ENCODE results near the gene CDH22. TPM values are rescaled to one million over a fixed set of nuclear protein-coding genes. Genes with fewer than 3 reads are reported as not detected.
A peak's percentile ranks its signal among the peaks of the same experiment; 100 is the strongest.

The CDH22 gene
- total and polyA plus RNA-seq, 2 donors (not counting 1 experiment from before 2014, with no cell fraction given): not detected

DNA sequence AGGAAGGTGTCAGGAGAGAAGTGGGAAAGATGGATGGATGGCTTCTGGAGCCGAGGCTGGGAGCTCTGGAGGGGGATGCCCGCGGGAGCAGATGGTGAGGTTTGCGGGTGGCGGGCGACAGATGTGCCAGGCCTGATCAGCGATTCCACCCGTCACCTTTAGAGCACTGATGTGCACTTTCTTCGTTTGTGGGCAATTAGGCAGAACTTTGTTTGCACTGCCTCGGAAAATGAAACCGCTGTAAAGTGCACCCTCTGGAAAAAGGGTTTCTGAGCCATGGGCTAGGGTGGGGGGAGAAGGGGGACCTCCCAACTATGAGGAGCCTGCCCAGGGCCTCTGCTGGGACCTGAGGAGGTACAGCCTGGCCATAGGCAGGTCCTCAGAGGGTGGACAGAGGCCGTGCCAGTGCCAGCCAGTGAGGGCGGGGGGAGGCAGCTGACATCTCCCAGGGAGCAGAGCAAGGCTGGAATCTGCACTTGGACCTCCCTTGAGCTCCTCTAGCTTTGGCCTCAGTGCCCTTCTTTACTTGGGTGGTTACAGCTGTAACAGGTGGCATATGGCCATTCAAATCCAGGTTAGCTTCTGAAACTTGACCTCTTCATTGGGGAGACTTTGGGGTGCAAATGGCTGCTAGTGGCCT is 131.4 kb downstream of the CDH22 start:
- H3K9ac ChIP-seq (ENCODE audit: low read length): no peak overlapping the region
- peaks cover 4 to 16% of the 10 kb centered on the region in 2 donors for H3K4me1 ChIP-seq (ENCODE audit: control insufficient read depth in 2 of 2, insufficient read depth in 2 of 2, low read length in 2 of 2)
- H2AFZ ChIP-seq (ENCODE audit: insufficient read depth, low read depth, low read length, poor library complexity, severe bottlenecking): no peak overlapping the region
- no peak overlapping the region for H3K4me3 ChIP-seq (ENCODE audit: control extremely low read depth in 1 of 5, extremely low read depth in 1 of 5, insufficient read depth in 1 of 5, low read depth in 2 of 5, low read length in 4 of 5)
- H3K36me3 ChIP-seq (replicated peaks in 1 of 2; ENCODE audit: control extremely low read depth in 1 of 2, control insufficient read depth in 1 of 2, extremely low read depth in 1 of 2, insufficient read depth in 2 of 2, low read length in 1 of 2): no peaks in the 10 kb centered on the region
- ChIA-PET CTCF (interaction anchor here (1.0 to 10.1 kb wide), 5 partner anchors 10 to 163 kb away, joined by 5 to 87 read pairs (median 53); no protein-coding TSS in a partner anchor), POLR2A (no interaction called here)
- DNase-seq (no peak), ATAC-seq (ENCODE audit: low read depth) (no peak)
- H3K4me2 ChIP-seq (replicated peaks; ENCODE audit: low read depth, low read length, poor library complexity, severe bottlenecking): no peak overlapping the region
- H3K4me3 Mint-ChIP-seq: no peak overlapping the region
- no peaks in the 10 kb centered on the region for H3K4me1 Mint-ChIP-seq
- peaks cover 66% of the 10 kb centered on the region for H3K27me3 Mint-ChIP-seq
- 84% methylated on average over 13 of the region's 13 CpGs for WGBS (ENCODE audit: insufficient coverage)
- H3K27me3 ChIP-seq (replicated peaks in 1 of 4; ENCODE audit: control extremely low read depth in 1 of 4, control insufficient read depth in 3 of 4, insufficient read depth in 4 of 4, low read length in 3 of 4): peaks cover 0 to 45% (median 30%) of the 10 kb centered on the region in 4 experiments
- no peak overlapping the region for H3K27ac ChIP-seq (ENCODE audit: low read length in 2 of 2)
- H4K20me1 ChIP-seq (ENCODE audit: control insufficient read depth, insufficient read depth, low read length, poor library complexity, severe bottlenecking): no peaks in the 10 kb centered on the region
- H3K27ac Mint-ChIP-seq: no peak overlapping the region
- intact Hi-C loops (cut with micrococcal nuclease): no loop called here
- H3K9me3 ChIP-seq (ENCODE audit: control extremely low read depth in 1 of 3, control insufficient read depth in 2 of 3, insufficient read depth in 1 of 3, low read length in 2 of 3): peaks cover 0 to 15% (median 0%) of the 10 kb centered on the region in 3 donors
- H3K79me2 ChIP-seq (ENCODE audit: control insufficient read depth, insufficient read depth, low read length): no peaks in the 10 kb centered on the region
- H3K9me3 Mint-ChIP-seq (ENCODE audit: insufficient read depth): no peaks in the 10 kb centered on the region
- TF ChIP-seq EZH2 (IDR thresholded peaks at IDR 0.05; ENCODE audit: borderline replicate concordance, insufficient read depth, low read depth, low read length, poor library complexity, severe bottlenecking): no peak
- TF ChIP-seq, protein P1, sequence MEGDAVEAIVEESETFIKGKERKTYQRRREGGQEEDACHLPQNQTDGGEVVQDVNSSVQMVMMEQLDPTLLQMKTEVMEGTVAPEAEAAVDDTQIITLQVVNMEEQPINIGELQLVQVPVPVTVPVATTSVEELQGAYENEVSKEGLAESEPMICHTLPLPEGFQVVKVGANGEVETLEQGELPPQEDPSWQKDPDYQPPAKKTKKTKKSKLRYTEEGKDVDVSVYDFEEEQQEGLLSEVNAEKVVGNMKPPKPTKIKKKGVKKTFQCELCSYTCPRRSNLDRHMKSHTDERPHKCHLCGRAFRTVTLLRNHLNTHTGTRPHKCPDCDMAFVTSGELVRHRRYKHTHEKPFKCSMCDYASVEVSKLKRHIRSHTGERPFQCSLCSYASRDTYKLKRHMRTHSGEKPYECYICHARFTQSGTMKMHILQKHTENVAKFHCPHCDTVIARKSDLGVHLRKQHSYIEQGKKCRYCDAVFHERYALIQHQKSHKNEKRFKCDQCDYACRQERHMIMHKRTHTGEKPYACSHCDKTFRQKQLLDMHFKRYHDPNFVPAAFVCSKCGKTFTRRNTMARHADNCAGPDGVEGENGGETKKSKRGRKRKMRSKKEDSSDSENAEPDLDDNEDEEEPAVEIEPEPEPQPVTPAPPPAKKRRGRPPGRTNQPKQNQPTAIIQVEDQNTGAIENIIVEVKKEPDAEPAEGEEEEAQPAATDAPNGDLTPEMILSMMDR (IDR thresholded peaks at IDR 0.05): no peak

DNA sequence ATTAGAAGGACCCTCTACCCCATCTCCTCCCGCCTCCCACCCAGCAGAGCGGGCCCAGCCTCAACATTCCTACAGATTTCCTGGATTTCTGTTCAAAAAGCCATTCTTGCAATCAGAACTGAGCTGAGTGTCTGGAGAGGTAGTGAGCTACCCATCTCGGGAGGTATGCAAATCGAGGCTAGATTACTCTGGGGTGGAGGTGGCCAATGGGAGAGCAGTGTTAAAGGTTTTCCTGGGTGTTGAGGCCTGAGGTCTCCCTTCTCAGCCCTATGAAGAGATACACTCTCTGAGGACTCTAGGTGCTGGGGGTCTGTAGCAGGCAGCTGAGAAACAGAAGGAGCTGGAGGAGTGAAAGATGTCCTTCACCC is 133.2 kb downstream of the CDH22 start:
- intact Hi-C loops (cut with micrococcal nuclease): loop anchor here (2.0 kb wide), 1 partner anchor 160 kb away; no protein-coding TSS in a partner anchor
- Histone ChIP-seq H3K4me1 (ENCODE audit: control insufficient read depth in 2 of 2, insufficient read depth in 2 of 2, low read length in 2 of 2) (peaks cover 4 to 16% of the 10 kb centered on the region in 2 donors), H3K9me3 (ENCODE audit: control extremely low read depth in 1 of 3, control insufficient read depth in 2 of 3, insufficient read depth in 1 of 3, low read length in 2 of 3) (peaks cover 0 to 15% (median 0%) of the 10 kb centered on the region in 3 donors), H3K36me3 (replicated peaks in 1 of 2; ENCODE audit: control extremely low read depth in 1 of 2, control insufficient read depth in 1 of 2, extremely low read depth in 1 of 2, insufficient read depth in 2 of 2, low read length in 1 of 2) (no peaks in the 10 kb centered on the region), H3K79me2 (ENCODE audit: control insufficient read depth, insufficient read depth, low read length) (no peaks in the 10 kb centered on the region), H4K20me1 (ENCODE audit: control insufficient read depth, insufficient read depth, low read length, poor library complexity, severe bottlenecking) (no peaks in the 10 kb centered on the region), H3K4me2 (replicated peaks; ENCODE audit: low read depth, low read length, poor library complexity, severe bottlenecking) (peak overlapping the region; percentile 54), H3K4me3 (ENCODE audit: control extremely low read depth in 1 of 5, extremely low read depth in 1 of 5, insufficient read depth in 1 of 5, low read depth in 2 of 5, low read length in 4 of 5) (no peak overlapping the region), H2AFZ (ENCODE audit: insufficient read depth, low read depth, low read length, poor library complexity, severe bottlenecking) (peak overlapping the region; percentile 51), H3K27me3 (replicated peaks in 1 of 4; ENCODE audit: control extremely low read depth in 1 of 4, control insufficient read depth in 3 of 4, insufficient read depth in 4 of 4, low read length in 3 of 4) (peaks cover 0 to 45% (median 32%) of the 10 kb centered on the region in 4 experiments), H3K9ac (ENCODE audit: low read length) (no peak overlapping the region), H3K27ac (ENCODE audit: low read length in 2 of 2) (no peak overlapping the region)
- ATAC-seq (ENCODE audit: low read depth) (no peak), DNase-seq (no peak)
- Mint-ChIP-seq H3K4me1 (no peaks in the 10 kb centered on the region), H3K9me3 (ENCODE audit: insufficient read depth) (no peaks in the 10 kb centered on the region), H3K27ac (no peak overlapping the region), H3K27me3 (peaks cover 63% of the 10 kb centered on the region), H3K4me3 (no peak overlapping the region)
- TF ChIP-seq EZH2 (IDR thresholded peaks at IDR 0.05; ENCODE audit: borderline replicate concordance, insufficient read depth, low read depth, low read length, poor library complexity, severe bottlenecking): no peak
- TF ChIP-seq, protein P1 (IDR thresholded peaks at IDR 0.05): no peak
- CTCF ChIA-PET: interaction anchor here (0.6 to 10.1 kb wide), 20 partner anchors 10 to 840 kb away, joined by 3 to 87 read pairs (median 4); no protein-coding TSS in a partner anchor
- POLR2A ChIA-PET: interaction anchor here (1.1 to 1.2 kb wide), 2 partner anchors 44 to 56 kb away, joined by 3 to 4 read pairs; no protein-coding TSS in a partner anchor
- 94% methylated on average over 2 of the region's 4 CpGs for WGBS (ENCODE audit: insufficient coverage)
